ENCODE measurements around the gene HACD1. TPM values are rescaled to one million over a fixed set of nuclear protein-coding genes. Genes with fewer than 3 reads are reported as not detected.

Gene HACD1
- total RNA-seq = 213 TPM
- long read RNA-seq, transcript HACD1-201 (2 exons, 773 nt) = major isoform, 7 of 36 reads
- long read RNA-seq, partial matches to known transcripts = 3 of 36 reads
- long read RNA-seq, other reads (novel, unspliced or antisense) = 25 of 36 reads

- DNase-seq (ENCODE audit: low spot score) = peak; percentile 85
- intact Hi-C loops (cut with DNase I) = loop anchor here (1.0 to 10.0 kb wide), 3 partner anchors 26 to 598 kb away; no protein-coding TSS in a partner anchor
These were observed at the start of gene HACD1 for GRCh38 chr10:17617031-17617911. HACD1 (minus strand) TSS chr10:17617374; CDS start chr10:17617339, 35 bp downstream.

DNA sequence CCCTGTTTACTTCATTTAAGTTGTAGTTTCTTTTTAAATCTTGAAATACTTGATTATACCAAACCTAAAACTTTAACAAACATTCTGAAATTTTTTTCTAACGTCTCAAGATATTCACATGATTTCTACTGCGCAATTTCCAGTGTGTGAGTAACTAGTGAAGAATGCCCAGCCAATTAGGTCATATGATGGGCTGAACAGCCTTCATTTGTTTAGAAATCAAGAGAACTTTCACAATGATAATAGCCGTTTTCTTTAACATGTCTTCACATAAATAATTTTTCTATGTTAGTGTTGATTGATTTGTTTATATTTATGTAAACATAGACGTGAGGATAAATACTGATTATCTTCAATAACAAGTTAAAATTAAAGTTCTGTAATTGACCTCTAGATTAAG, 48.6 kb upstream of the HACD1 start:
- DNase-seq (ENCODE audit: low spot score) = no peak
- intact Hi-C loops (cut with DNase I) = no loop called here

GRCh38 chr10:17663450-17663849, 46.3 kb upstream of the HACD1 start:
- intact Hi-C loops (cut with DNase I) = no loop called here

DNA sequence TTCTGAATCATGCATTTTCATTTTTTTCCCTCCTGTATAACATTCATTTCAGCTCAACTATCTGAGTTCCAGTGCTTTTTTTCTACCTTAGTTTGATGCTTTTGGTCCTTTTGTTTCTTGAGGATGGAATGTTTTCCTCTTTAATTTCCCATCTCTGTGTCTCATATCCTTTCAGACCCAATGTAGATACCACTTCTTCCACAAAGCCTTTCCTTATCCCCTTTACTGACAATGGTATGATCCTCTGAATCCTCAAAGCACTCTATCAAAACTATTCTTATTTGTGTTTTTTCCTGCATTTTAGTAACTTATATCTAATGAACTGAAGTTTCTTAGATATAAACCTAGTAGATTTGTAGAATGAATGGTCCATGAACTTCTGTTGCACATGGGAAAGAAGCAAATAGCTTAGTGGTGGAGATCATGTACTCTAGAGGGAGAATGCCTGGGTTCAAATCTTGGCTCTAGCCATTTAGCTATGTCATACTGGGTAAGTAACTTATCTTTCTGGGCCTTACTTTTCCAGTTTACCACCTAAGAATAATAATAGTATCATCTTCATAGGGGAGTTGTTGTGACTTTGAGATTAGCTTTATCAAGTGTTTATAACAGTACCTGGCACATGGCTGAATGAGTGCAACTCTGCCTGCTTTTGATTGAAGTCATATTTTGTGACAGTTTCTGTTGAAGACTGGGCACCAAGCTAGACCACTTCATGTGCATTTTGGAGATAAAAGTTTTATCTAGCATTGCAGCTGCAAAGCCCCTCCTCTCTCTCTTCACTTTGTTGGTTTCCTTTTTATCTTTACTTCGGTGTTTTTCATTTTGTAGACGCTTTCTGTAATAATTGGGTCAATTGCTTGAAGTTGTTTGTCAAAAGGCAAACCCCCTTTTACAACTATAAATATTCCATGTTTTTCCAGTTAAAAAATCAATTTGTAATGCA, 45.3 kb upstream of the HACD1 start:
- intact Hi-C loops (cut with DNase I) = no loop called here
- no peak for DNase-seq (ENCODE audit: low spot score)

More at GRCh38 chr10:17663450-17663849, 46.3 kb upstream of the HACD1 start:
- no peak for DNase-seq (ENCODE audit: low spot score)

- no peak for DNase-seq (ENCODE audit: low spot score)
- intact Hi-C loops (cut with DNase I) = no loop called here
These were observed 44.3 kb upstream of the HACD1 start for GRCh38 chr10:17661510-17661909.

GRCh38 chr10:17660921-17661320, 43.7 kb upstream of the HACD1 start:
- intact Hi-C loops (cut with DNase I) = no loop called here
- DNase-seq (ENCODE audit: low spot score) = no peak

DNA sequence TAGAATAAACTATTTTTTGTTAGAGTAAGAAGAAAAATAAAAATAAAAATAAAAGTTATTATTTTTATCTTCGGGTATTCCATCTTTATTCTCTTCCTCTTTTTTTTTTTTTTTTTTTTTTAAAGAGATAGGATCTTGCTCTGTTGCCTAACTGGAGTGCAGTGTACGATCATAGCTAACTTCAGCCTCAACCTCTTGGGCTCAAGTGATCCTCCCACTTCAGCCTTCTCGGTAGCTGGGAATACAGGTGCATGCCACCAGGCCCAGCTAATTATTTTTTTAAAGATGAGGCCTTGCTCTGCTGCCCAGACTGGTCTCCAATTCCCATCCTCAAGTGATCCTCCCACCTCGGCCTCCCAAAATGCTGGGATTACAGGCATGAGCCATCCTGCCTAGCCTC, 42.2 kb upstream of the HACD1 start:
- intact Hi-C loops (cut with DNase I) = no loop called here
- no peak for DNase-seq (ENCODE audit: low spot score)

DNA sequence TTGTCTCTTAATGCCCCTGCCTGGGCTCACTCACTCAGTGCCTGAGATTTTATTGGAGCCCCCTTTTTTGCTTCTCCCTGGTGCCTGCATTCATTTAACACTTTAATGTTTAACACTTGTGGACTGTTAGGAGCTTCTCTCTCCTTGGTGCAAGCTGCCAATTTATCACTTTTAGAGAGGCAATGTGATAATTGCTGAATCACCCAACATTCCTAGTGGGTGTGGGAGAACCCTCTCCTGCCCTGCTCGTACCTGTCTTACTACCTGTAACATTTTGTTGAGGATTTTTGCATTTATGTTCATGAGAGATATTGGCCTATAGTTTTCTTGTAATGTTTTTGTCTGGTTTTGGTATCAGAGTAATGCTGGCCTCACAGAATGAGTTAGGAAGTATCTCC, 39.9 kb upstream of the HACD1 start:
- intact Hi-C loops (cut with DNase I) = no loop called here

GRCh38 chr10:17655567-17656146, 38.5 kb upstream of the HACD1 start:
- no peak for DNase-seq (ENCODE audit: low spot score)
- intact Hi-C loops (cut with DNase I) = no loop called here

More for the DNA sequence above, 39.9 kb upstream of the HACD1 start:
- DNase-seq (ENCODE audit: low spot score) = no peak

GRCh38 chr10:17655009-17655408, 37.8 kb upstream of the HACD1 start:
- DNase-seq (ENCODE audit: low spot score) = no peak
- intact Hi-C loops (cut with DNase I) = no loop called here

GRCh38 chr10:17652585-17652984, 35.4 kb upstream of the HACD1 start:
- intact Hi-C loops (cut with DNase I) = no loop called here
- DNase-seq (ENCODE audit: low spot score) = no peak

GRCh38 chr10:17651896-17652295, 34.7 kb upstream of the HACD1 start:
- intact Hi-C loops (cut with DNase I) = no loop called here
- no peak for DNase-seq (ENCODE audit: low spot score)

GRCh38 chr10:17650416-17650815, 33.2 kb upstream of the HACD1 start:
- intact Hi-C loops (cut with DNase I) = no loop called here
- no peak for DNase-seq (ENCODE audit: low spot score)

GRCh38 chr10:17649836-17650235, 32.7 kb upstream of the HACD1 start:
- intact Hi-C loops (cut with DNase I) = loop anchor here (10.0 kb wide), 1 partner anchor 85 kb away; no protein-coding TSS in a partner anchor
- DNase-seq (ENCODE audit: low spot score) = no peak

- intact Hi-C loops (cut with DNase I) = loop anchor here (10.0 kb wide), 1 partner anchor 86 kb away; no protein-coding TSS in a partner anchor
- DNase-seq (ENCODE audit: low spot score) = no peak
These were observed 31.9 kb upstream of the HACD1 start for GRCh38 chr10:17649052-17649451.

GRCh38 chr10:17648243-17649035, 31.3 kb upstream of the HACD1 start:
- DNase-seq (ENCODE audit: low spot score) = no peak
- intact Hi-C loops (cut with DNase I) = loop anchor here (10.0 kb wide), 1 partner anchor 86 kb away; no protein-coding TSS in a partner anchor

DNA sequence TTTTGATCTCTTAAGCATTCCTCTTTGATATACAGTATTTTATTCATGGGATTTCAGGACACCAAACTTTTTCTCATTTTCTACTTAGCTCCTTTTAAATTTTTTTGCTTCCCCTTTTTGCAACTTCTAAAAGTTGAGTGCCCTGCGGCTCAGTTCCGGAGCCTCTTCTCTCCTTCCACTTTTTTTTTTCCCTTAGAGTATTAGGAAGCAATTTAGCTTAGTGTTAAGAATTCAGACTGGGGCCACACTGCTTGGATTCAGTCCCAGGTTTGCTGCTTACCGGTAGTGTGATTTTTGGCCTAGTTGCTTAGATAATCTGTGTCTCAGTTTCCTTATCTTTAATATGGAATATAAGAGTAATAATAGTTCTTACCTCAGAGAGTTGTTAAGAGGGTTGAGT, 30.2 kb upstream of the HACD1 start:
- intact Hi-C loops (cut with DNase I) = loop anchor here (10.0 kb wide), 1 partner anchor 87 kb away; no protein-coding TSS in a partner anchor
- no peak for DNase-seq (ENCODE audit: low spot score)

GRCh38 chr10:17645621-17646345, 28.6 kb upstream of the HACD1 start:
- no peak for DNase-seq (ENCODE audit: low spot score)
- intact Hi-C loops (cut with DNase I) = loop anchor here (10.0 kb wide), 1 partner anchor 89 kb away; no protein-coding TSS in a partner anchor
